ENCODE data around the gene CCAR1. TPM values are rescaled to one million over a fixed set of nuclear protein-coding genes. Genes with fewer than 3 reads are reported as not detected.

The CCAR1 gene
- total and polyA plus RNA-seq, 2 experiments from 2014 or later = 32.4 to 53.2 TPM

- Histone ChIP-seq H3K4me1 (ENCODE audit: insufficient read depth) (peaks cover 9% of the 10 kb centered on the region), H3K9ac (peak overlapping the region; percentile 90), H3K4me3 (peak overlapping the region; percentile 88), H3K27me3 (replicated peaks; ENCODE audit: insufficient read depth) (no peaks in the 10 kb centered on the region), H3K79me2 (ENCODE audit: insufficient read depth) (peaks cover 58% of the 10 kb centered on the region), H3K36me3 (ENCODE audit: low read depth) (peaks cover 10% of the 10 kb centered on the region; the same call in 1 of the 2 replicates), H3K9me2 (ENCODE audit: insufficient read depth) (no peaks in the 10 kb centered on the region), H3F3A (ENCODE audit: insufficient read depth) (no peaks in the 10 kb centered on the region), H3K9me3 (ENCODE audit: low read depth) (no peaks in the 10 kb centered on the region), H2AFZ (peak overlapping the region; percentile 86), H4K20me1 (ENCODE audit: insufficient read depth) (no peaks in the 10 kb centered on the region), H3K4me2 (ENCODE audit: unreplicated experiment) (peak overlapping the region; percentile 95), H3K27ac (peak overlapping the region; percentile 84)
- WGBS, 2 experiments (ENCODE audit: low coverage in 1 of 2, low lambda C conversion rate in 2 of 2, missing lambda C conversion rate in 2 of 2) = 1% methylated on average over 9 to 25 of the region's 27 CpGs
- in situ Hi-C loops (cut with MboI) = loop anchor here (10.0 kb wide), 1 partner anchor 167 kb away; no protein-coding TSS in a partner anchor
- no peak for TF ChIP-seq EZH2phosphoT487 (IDR thresholded peaks at IDR 0.05; ENCODE audit: insufficient read depth, low read depth)
- no peak for TF ChIP-seq EZH2 (IDR thresholded peaks at IDR 0.05; ENCODE audit: insufficient read depth, poor library complexity, severe bottlenecking)
- DNase-seq = peak; percentile 40
Observed at GRCh38 chr10:68721673-68722335, 765 bp downstream of the CCAR1 start.

- Histone ChIP-seq H3K4me3 (no peak overlapping the region), H3K36me3 (ENCODE audit: low read depth) (peaks cover 35% of the 10 kb centered on the region), H3K9me3 (ENCODE audit: low read depth) (no peaks in the 10 kb centered on the region), H3K4me1 (ENCODE audit: insufficient read depth) (peaks cover 9% of the 10 kb centered on the region), H3K27ac (no peak overlapping the region), H2AFZ (no peak overlapping the region), H3K79me2 (ENCODE audit: insufficient read depth) (peaks cover 90% of the 10 kb centered on the region), H3F3A (ENCODE audit: insufficient read depth) (no peaks in the 10 kb centered on the region), H3K4me2 (ENCODE audit: unreplicated experiment) (no peak overlapping the region), H3K27me3 (replicated peaks; ENCODE audit: insufficient read depth) (no peaks in the 10 kb centered on the region), H3K9me2 (ENCODE audit: insufficient read depth) (no peaks in the 10 kb centered on the region), H4K20me1 (ENCODE audit: insufficient read depth) (no peaks in the 10 kb centered on the region), H3K9ac (no peak overlapping the region)
- WGBS, 2 experiments (ENCODE audit: low coverage in 1 of 2, low lambda C conversion rate in 2 of 2, missing lambda C conversion rate in 2 of 2) = 91 to 94% methylated on average over 14 of the region's 14 CpGs
- DNase-seq = no peak
- in situ Hi-C loops (cut with MboI) = loop anchor here (10.0 kb wide), 1 partner anchor 170 kb away; no protein-coding TSS in a partner anchor
- TF ChIP-seq EZH2phosphoT487 (IDR thresholded peaks at IDR 0.05; ENCODE audit: insufficient read depth, low read depth) (no peak), EZH2 (IDR thresholded peaks at IDR 0.05; ENCODE audit: insufficient read depth, poor library complexity, severe bottlenecking) (no peak)
Observed at GRCh38 chr10:68725016-68725415, 4.0 kb downstream of the CCAR1 start.

GRCh38 chr10:68727146-68727545 lies 6.1 kb downstream of the CCAR1 start:
- in situ Hi-C loops (cut with MboI) = loop anchor here (10.0 kb wide), 1 partner anchor 172 kb away; no protein-coding TSS in a partner anchor
- H3K4me2 ChIP-seq (ENCODE audit: unreplicated experiment) = no peak overlapping the region
- WGBS, 2 experiments (ENCODE audit: low coverage in 1 of 2, low lambda C conversion rate in 2 of 2, missing lambda C conversion rate in 2 of 2) = 90 to 91% methylated on average over 9 of the region's 9 CpGs
- H2AFZ ChIP-seq = no peak overlapping the region
- H3K9ac ChIP-seq = no peak overlapping the region
- H3K4me3 ChIP-seq = no peak overlapping the region
- no peak overlapping the region for H3K27ac ChIP-seq
- no peaks in the 10 kb centered on the region for H4K20me1 ChIP-seq (ENCODE audit: insufficient read depth)
- H3K79me2 ChIP-seq (ENCODE audit: insufficient read depth) = peaks cover 99% of the 10 kb centered on the region
- H3K9me2 ChIP-seq (ENCODE audit: insufficient read depth) = no peaks in the 10 kb centered on the region
- H3F3A ChIP-seq (ENCODE audit: insufficient read depth) = no peaks in the 10 kb centered on the region
- peaks cover 7% of the 10 kb centered on the region for H3K4me1 ChIP-seq (ENCODE audit: insufficient read depth)
- peaks cover 43% of the 10 kb centered on the region for H3K36me3 ChIP-seq (ENCODE audit: low read depth)
- no peaks in the 10 kb centered on the region for H3K9me3 ChIP-seq (ENCODE audit: low read depth)
- TF ChIP-seq EZH2 (IDR thresholded peaks at IDR 0.05; ENCODE audit: insufficient read depth, poor library complexity, severe bottlenecking) = no peak
- H3K27me3 ChIP-seq (replicated peaks; ENCODE audit: insufficient read depth) = no peaks in the 10 kb centered on the region
- DNase-seq = no peak

GRCh38 chr10:68732651-68733050 lies 11.6 kb downstream of the CCAR1 start:
- H3K79me2 ChIP-seq (ENCODE audit: insufficient read depth) = peaks cover 93% of the 10 kb centered on the region
- H3F3A ChIP-seq (ENCODE audit: insufficient read depth) = no peaks in the 10 kb centered on the region
- WGBS, 2 experiments (ENCODE audit: low coverage in 1 of 2, low lambda C conversion rate in 2 of 2, missing lambda C conversion rate in 2 of 2) = 87 to 88% methylated on average over 8 of the region's 8 CpGs
- no peak overlapping the region for H3K27ac ChIP-seq
- H3K9ac ChIP-seq = no peak overlapping the region
- H4K20me1 ChIP-seq (ENCODE audit: insufficient read depth) = no peaks in the 10 kb centered on the region
- H3K9me2 ChIP-seq (ENCODE audit: insufficient read depth) = no peaks in the 10 kb centered on the region
- H3K9me3 ChIP-seq (ENCODE audit: low read depth) = no peaks in the 10 kb centered on the region
- no peak overlapping the region for H3K4me3 ChIP-seq
- DNase-seq = no peak
- H2AFZ ChIP-seq = no peak overlapping the region
- no peaks in the 10 kb centered on the region for H3K27me3 ChIP-seq (replicated peaks; ENCODE audit: insufficient read depth)
- H3K4me2 ChIP-seq (ENCODE audit: unreplicated experiment) = no peak overlapping the region
- in situ Hi-C loops (cut with MboI) = no loop called here
- TF ChIP-seq EZH2 (IDR thresholded peaks at IDR 0.05; ENCODE audit: insufficient read depth, poor library complexity, severe bottlenecking) = no peak
- no peak for TF ChIP-seq EZH2phosphoT487 (IDR thresholded peaks at IDR 0.05; ENCODE audit: insufficient read depth, low read depth)
- H3K36me3 ChIP-seq (ENCODE audit: low read depth) = peaks cover 50% of the 10 kb centered on the region
- H3K4me1 ChIP-seq (ENCODE audit: insufficient read depth) = no peaks in the 10 kb centered on the region

Data from GM23248 (cell line).